Hindlimb muscle (tissue), 1 donor: ENCODE measurements around the gene SLC15A1. TPM values are rescaled to one million over a fixed set of nuclear protein-coding genes. Genes with fewer than 3 reads are reported as not detected.
A peak's percentile ranks its signal among the peaks of the same experiment; 100 is the strongest.

Source experiments
- DNase-seq: peaks from one replicate; pipeline ENCODE4 v3.0.0-alpha.2; 2013
- polyA plus RNA-seq: library from polyadenylated mRNA; unstranded; fragments of 120-200 nt; gene quantifications from one replicate; pipeline ENCODE4 v1.2.1, GENCODE V29; 2013; ENCODE audit not compliant: insufficient read length

Gene SLC15A1, protein sequence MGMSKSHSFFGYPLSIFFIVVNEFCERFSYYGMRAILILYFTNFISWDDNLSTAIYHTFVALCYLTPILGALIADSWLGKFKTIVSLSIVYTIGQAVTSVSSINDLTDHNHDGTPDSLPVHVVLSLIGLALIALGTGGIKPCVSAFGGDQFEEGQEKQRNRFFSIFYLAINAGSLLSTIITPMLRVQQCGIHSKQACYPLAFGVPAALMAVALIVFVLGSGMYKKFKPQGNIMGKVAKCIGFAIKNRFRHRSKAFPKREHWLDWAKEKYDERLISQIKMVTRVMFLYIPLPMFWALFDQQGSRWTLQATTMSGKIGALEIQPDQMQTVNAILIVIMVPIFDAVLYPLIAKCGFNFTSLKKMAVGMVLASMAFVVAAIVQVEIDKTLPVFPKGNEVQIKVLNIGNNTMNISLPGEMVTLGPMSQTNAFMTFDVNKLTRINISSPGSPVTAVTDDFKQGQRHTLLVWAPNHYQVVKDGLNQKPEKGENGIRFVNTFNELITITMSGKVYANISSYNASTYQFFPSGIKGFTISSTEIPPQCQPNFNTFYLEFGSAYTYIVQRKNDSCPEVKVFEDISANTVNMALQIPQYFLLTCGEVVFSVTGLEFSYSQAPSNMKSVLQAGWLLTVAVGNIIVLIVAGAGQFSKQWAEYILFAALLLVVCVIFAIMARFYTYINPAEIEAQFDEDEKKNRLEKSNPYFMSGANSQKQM
- polyA plus RNA-seq = not detected

DNA sequence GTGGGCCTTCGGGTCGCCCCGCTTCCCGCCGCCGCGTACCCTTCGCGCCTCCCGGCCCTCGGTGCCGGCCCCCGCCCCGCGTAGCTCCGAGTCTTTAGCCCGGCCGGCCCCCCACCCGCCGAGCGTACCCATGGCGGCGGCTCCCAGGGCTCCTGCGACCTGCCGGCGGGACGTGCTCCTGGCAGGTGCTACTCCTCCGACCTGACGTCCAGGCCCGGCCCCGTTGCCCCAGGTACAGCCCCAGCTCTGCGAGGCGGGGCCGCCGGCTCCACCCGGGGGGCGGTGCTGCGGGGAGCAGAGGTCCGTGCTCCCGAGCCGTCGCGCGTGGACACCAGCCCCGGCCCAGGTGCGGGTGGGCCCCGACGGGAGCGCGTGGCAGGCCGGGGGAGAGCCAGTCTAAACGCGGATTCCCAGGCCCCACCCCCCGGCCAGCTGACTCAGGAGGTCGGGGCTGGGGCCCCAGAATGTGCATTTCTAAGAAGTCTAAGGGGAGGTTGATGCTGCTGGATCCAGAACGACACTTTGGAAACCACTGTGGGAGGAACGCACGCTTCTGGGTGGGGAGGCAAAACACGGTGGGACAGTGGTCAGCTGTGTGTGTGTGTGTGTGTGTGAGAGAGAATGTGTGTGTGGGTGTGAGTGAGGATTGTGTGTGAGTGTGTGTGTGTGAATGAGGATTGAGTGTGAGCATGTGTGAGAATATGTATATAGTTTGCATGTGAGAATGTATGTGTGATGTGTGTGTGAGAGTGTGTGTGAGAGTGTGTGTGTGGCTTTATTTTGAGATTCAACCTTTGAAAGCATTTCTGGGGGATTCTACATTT, at the start of gene SLC15A1:
TSS of gene SLC15A1 (minus strand) at position 206 of the 824 bp plus-strand sequence. CDS start at position 132, 74 bp downstream.
- DNase-seq = no peak

DNA sequence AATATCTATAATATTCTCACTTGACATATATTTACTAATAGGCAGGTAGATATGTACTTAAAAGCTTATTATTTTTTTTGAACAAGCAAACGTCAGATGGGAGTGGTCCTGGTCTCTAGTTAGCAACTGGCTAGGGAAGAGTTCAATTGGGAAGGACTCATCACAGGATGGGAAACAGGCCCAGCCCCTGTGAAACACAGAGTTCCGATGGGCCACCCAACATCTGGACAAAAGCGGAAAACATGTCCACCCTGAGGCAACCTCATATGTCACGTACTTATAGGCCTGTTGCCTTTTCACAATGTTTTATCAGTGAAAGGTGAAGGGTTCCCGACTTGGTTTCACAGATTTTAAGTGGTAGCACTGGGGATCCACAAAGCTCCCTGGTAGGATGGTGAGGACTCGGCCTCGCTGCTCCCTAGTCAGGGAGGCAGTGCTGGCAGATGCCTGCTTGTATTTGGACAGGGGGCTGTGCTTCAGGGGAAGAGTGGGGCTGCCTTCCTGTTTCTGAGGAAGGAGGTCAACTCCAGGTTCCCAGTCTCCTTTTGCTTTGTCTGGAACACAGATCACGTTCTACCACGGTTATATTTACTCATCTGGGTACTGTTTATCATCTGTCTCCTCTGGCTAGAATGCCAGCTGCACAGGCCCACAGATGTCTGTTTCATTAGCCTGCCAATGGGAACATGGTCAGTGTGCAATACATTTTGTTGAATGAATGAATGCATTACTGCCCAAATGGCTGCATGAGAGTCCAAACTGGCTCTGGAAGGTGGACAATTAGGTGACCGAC, 49.4 kb upstream of the SLC15A1 start:
- DNase-seq = no peak

DNA sequence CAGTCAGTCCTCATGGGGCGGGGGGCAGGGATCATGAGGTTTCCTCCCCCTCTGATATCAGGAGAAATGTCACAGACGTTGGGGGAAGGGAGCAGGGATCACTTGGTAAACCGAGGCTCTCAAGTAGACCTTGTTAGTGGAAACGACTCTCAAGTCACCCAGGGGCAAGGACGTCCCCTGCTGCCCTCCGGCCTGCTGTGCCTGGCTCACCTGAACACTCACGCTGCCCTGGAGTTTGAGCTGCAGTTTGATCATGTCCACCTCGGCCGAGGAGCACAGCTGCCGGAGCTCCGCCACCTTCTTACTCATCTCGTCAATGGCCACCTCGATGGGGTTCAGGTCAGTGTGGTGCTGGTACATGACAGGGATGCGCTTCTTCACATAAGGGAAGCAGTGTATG, 47.6 kb upstream of the SLC15A1 start:
- DNase-seq = no peak

DNA sequence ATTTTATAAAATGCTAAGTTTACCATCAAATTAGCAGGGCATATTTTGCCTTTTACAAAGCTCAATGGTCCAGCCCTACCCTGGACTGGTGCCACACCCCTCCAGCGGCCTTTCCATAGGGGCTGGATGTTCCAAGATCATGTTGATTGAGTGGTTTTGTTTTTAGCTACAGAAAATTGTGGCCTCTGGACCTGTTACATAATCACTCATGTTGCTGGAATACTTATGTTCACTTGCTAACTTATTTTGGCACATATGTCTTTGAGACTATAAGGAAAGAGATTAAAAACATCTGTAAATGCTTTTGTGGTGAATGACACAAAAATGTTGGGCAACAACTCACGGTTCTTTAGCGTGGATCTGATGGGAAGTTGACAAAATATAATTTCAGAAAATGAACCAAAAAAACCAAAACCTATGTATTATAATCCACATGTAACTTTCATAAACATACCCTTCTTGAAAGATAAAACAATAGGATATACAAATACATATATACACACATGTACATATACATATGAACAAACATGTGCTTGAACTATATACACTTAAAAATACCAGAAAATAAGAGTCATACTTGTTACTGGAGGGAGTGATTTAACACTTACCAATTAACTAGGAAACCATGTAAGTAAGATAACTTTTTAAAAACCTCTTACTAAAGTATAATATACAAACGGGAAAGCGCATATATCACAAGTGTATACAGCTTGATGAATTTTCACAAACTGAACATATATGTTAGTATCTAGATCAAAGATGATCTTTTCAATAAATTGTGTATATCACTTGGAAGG, 46.6 kb upstream of the SLC15A1 start:
- peak; percentile 29 for DNase-seq

DNA sequence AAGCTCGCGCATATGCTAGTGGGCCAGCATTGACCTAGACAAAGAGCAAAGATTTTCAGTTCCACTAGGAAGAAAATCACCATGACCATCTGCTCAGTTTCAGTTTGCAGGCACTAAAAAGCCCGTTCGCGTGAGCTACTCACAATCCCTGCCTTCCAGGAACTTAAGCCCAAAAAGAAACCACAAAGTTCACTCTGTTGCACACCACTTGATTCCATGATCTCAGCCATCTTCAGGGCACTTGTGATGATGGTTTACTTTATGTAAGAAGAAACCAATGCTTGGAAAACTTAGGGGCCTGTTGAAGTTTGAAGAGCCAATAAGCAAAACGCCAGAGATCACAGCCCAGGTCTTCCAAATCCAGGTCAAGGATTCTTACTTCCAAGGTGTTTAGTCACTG, 45.0 kb upstream of the SLC15A1 start:
- DNase-seq = no peak

DNA sequence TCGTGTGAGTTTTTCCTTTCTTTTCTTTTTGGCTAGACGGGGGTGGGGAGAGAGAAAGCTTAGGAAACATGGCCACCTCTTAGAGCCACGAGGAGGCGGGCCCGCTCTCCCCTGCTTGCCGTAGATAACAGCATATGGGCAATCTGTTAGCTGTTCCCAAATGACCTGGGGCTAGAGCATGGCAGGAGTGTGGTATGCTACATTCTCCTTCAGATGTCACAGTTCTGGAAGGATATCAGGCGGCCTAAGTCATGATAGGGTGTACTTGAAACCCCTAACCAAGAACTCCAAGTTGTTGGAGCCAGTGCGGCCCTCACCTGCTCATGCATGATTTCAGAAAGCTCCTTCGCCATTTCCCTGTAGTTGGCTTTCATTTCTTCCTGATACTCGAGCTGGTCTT, 44.3 kb upstream of the SLC15A1 start:
- DNase-seq = no peak

DNA sequence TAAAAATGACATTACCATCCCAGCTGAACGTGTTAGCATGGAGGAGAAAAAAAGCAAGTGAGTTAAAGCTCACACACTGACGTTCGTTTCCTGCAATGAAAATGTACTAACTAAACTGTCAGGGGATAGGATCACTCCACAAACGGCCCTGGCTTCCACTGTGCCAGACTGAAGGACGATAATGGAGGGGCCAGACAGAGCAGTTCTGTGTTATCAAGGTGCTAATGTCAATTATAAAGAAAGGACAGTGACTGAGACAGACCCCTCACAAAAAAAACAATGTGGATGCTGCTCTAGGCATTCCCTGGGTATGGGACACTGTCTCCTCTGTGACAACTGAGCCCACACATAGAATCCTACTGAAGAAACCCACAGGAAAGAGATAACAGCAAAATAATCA, 43.7 kb upstream of the SLC15A1 start:
- DNase-seq = no peak

DNA sequence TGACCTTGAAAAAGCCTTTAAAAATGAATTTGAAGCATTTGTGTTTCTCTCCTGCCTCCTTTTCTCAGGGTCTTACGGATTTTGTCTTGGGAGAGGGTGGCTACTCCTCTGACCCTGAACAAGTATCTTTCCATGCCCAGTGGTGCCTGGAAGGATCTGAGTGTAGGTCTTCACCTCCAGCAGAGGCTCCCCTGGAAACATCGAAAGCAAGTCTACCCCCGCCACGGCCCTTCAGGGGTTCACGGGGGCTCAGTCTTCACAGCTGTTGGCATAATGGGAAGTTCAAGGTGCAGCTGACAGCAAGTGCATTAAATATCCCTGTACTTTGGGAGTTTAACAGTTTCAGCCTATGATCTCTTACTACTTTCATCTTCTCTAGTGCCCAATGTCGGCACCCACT, 42.7 kb upstream of the SLC15A1 start:
- DNase-seq = no peak

DNA sequence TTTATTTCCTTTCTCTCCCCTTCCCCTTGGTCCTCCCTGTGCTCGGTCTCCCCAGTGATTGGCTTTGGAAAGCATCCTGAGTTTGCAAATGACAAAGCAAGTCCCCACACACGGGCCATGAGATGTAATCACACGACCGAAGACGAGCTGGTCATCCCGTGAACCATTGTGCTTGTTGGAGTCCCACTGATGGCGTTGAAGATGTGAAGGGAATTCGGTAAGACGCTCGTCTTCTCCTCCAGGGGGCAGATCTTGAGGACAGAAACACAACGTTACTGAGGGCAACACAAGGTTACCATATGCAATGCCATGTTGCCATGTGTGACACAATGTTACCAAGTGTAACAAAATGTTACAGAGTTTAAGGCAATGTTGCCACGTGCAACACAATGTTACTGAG, 42.0 kb upstream of the SLC15A1 start:
- DNase-seq = no peak

DNA sequence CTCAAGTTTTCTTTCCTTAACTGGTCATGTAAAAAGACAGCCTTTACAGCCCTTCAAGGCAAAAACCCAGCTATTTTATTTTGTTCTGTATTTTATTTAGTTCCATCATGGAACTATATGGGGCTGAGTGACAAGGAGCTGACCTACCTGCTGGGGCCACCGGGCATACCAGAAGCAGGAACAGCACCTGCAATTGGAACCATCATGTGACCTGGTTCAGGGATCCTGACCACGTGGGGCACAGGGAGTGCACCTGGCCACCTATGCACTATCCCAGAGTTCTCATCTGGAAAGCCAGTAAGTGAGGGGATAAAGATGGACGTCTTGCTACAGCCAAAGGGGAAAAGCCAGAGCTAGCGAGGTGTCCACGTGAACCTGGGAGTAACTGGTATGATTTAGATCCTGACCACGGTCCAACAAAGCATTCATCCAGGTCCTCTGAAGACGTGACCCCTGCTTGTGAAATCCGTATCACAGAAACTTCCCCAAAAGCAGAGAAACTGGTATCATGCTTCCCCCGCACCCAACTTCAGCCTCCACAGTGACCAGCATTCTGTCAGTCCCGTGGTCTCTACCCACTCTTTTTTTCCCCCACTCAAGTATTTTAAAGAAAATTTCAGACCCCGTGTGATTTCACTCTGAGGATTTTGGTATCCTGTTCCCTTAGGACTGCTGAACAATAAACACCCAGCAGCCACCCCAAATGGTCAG, 40.5 kb upstream of the SLC15A1 start:
- no peak for DNase-seq

DNA sequence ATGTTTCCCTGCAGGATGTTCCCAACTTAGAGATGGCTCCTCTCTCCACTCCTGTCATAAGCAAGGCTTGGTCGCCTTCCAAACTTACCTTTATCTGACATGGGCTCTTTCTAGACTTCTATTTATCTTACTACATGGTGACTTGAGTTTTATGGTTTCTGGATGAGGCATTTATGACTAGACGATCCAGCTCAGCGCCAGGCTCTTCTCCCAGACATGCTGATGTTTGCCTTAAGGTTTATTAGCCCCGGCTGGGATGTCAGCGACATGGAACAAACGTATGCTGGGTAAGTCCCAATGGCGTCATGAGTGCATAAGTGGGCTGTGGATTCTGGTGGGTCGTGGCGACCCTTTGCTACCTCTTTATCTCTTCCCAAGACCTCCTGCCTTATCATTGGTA, 39.8 kb upstream of the SLC15A1 start:
- no peak for DNase-seq

DNA sequence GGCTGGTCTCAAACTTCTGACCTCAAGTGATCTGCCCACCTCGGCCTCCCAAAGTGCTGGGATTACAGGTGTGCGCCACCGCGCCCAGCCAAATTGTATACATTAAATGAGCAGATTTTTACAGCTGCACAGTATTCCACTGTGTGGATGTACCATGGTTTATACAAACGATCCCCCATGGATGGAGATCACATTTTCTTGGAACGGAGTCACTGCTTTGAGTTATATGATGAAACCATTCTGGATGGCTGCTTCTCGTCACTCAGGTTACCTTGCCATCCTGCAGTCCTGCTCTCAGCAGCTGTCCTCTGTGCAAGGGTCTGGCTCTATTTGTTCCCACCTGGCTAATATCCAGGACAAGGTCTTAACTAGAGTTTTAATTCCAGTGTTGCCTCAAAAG, 39.1 kb upstream of the SLC15A1 start:
- DNase-seq = no peak

DNA sequence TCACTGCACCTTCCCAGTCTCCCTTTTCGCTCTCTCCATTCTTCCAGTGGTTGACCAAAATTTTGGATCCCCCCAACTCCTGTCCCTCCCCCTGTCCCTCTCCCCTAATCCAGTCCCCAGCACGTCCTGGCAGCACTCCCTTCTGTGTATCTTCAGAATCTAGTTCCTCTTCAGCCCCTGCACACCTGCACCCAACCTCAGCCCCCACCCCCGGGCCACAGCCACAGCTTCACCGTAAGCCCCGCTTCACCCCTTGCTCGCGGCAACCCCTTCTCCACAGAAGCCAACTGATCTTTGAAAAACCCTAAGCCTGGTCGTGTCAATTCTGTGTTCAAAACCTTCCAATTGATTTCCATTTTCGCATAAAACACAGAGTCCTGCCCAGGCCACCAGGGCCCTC, 35.5 kb upstream of the SLC15A1 start:
- DNase-seq = no peak

DNA sequence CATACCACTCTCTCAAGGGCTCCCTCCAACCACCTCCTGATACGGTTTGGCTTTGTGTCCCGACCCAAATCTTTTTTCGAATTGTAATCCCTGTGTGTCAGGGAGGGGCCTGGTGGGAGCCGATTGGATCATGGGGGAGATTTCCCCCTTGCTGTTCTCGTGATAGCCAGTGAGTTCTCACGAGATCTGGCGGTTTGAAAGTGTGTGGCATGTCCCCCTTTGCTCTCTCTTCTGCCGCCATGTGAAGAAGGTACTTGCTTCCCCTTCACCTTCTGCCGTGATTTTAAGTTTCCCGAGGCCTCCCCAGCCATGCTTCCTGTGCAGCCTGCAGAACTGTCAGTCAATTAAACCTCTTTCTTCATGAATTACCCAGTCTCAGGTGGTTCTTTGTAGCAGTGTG, 34.7 kb upstream of the SLC15A1 start:
- no peak for DNase-seq

DNA sequence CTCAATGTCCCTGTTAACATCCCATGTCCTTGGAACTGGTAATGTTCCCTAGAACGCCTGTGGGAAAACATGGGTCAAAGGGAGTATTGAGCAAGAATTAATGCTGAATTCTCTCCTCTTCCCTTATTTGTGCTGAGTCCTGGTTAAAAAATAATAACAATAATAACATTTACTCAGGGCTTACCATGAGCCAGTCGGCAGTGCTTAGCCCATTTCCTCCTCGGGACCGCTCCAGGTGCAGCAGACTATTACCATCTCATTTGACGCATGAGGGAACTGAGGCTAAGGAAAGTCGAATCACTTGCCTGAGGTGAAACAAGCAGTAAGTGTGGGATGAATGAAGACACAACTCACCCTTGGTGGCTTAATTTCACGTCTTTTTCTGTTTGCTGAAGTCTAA, 33.6 kb upstream of the SLC15A1 start:
- no peak for DNase-seq

DNA sequence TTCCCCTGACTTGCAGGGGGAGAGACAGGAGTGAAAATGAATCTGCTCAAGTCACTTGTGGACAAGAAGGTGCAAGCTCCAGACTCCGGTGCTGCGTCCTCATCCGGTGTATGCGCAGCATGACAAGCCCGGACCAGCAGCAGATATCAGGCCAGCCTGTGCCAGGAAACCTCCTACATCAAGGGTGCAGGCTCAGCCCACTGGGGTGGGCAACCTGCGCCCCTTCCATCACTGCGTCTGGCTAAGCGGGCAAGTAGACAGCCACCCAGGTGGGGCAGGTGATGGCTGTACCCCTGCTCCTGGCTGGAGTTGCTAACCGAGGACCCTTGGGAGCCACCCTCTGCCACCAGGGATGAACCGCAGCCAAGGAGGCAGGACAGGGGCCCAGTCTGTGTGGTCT, 32.9 kb upstream of the SLC15A1 start:
- no peak for DNase-seq

DNA sequence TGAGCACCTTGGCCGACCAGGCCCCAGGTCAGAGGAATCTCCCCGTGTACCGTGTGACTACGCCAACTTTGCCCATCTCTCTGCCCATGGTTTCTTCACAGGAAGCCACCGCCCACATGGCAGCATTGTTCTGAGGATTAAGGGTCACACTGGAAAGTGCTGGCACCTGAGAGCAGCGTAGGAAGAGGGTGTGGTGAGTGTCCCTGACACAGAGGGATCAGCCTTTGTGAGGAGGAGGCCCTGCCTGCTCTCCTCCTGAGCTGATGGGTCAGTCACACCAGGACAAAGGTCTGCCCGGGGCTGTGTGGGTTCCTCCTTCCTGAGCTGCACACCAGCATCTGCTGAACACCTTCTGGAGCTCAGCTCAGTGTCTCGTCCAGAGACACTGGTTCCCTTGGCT, 32.2 kb upstream of the SLC15A1 start:
- DNase-seq = no peak

DNA sequence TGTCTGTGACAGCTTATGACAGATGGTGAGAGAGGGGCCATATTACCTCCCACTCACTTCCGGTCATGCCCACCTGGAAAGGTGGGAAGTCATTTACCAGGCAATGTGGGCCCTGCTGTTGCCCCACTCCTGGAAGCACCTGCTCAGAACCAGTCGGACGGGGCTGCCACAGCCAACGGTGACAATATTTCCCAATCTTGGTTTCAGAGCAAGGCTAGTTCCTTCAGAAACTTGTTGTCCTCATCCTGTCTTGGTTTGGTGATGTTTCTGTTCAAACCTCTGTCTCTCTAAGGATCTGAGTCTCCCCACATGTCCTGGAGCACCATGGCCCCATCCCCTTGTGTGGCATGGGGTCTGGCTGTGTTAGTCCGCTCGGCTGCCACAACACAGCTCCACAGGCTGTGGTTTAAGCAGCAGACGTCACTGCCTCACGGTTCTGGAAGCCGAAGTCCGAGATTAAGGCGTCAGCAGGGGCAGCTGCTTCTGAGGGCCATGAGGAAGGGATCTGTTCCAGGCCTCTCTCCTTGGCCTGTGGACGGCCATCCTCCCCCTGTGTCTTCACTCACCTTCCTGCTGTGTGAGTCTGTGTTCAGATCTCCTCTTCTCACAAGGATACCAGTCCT, 31.5 kb upstream of the SLC15A1 start:
- DNase-seq = no peak

DNA sequence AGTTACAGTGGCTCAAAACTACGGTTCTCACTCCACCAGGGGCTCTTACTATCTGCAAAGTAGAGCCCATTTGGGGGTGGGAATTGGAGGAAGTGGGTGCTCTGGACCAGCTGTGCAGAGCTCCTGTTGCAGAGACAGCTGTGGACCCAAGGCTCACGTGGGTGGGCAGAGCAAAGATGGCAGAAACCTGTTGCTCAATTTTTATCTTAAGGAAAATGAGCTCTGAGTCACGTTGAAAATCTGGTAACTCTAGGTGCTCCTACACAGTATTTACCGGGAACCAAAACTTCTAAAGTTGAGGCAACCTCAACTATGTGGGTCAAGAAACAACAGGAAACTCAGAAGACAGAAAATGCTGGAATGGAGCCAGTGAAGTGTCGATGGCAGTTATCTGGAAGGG, 30.2 kb upstream of the SLC15A1 start:
- no peak for DNase-seq

DNA sequence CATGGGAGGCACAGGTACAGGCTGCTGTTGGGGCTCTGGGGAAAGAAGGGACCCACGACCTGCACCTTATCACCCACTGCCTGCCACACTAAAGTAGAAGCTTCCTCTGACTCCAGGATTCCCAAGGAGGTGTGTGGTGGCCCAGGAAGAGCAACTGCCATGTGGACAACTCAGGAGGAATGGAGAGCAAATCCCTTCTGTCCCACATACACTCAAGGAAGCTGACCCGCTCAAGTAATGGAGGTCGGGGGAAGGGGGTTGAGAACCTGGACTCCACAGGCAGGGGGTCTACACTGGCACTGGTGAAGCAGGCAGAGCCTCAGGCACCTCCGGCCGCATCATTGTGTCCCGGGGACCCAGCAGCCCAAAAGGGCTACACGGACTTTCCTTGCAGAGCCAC, 29.4 kb upstream of the SLC15A1 start:
- no peak for DNase-seq
